Neuronal stem cell (in vitro differentiated cells): ENCODE results near the gene GMDS.

Experiments
- DNase-seq: peaks from one replicate; pipeline ENCODE4 v3.0.0-alpha.2; 2013; ENCODE audit warnings: low spot score
- H2AFZ ChIP-seq: one replicate; pipeline ENCODE4 v1.6.1; 2013; ENCODE audit warnings: mild to moderate bottlenecking, low read length, inconsistent platforms
- H2AK5ac ChIP-seq: 2 replicates; pipeline ENCODE4 v1.6.1; 2013; ENCODE audit warnings: low read depth, mild to moderate bottlenecking, inconsistent platforms, low read length, moderate library complexity, mixed read lengths
- H2BK120ac ChIP-seq: 2 replicates; pipeline ENCODE4 v1.6.1; 2013; ENCODE audit warnings: low read depth, mild to moderate bottlenecking, inconsistent platforms, low read length, moderate library complexity, mixed read lengths
- H2BK12ac ChIP-seq: one replicate; pipeline ENCODE4 v1.6.1; 2013; ENCODE audit warnings: low read length, inconsistent platforms
- H2BK15ac ChIP-seq: 2 replicates; pipeline ENCODE4 v1.6.1; 2013; ENCODE audit warnings: mild to moderate bottlenecking, low read length, inconsistent platforms, mixed read lengths
- H2BK5ac ChIP-seq: one replicate; pipeline ENCODE4 v1.6.1; 2013; ENCODE audit warnings: inconsistent platforms, mild to moderate bottlenecking, low read length, moderate library complexity
- H3K14ac ChIP-seq: one replicate; pipeline ENCODE4 v1.6.1; 2013; ENCODE audit warnings: low read length, inconsistent platforms
- H3K18ac ChIP-seq: 2 replicates; pipeline ENCODE4 v1.6.1; 2013; ENCODE audit warnings: low read length, inconsistent platforms
- H3K23ac ChIP-seq: 2 replicates; pipeline ENCODE4 v1.6.1; 2013; ENCODE audit warnings: low read depth, mild to moderate bottlenecking, mixed read lengths, low read length, inconsistent platforms; ENCODE audit not compliant: poor library complexity
- H3K27ac ChIP-seq: replicated peaks from 3 replicates; pipeline ENCODE4 v1.5.1; 2013; ENCODE audit warnings: low read length, inconsistent platforms
- H3K27me3 ChIP-seq, 3 experiments: 2 replicates each; pipeline ENCODE4 v1.6.1; 2013; ENCODE audit warnings: low read length in 3 of 3, mild to moderate bottlenecking in 2 of 3, inconsistent platforms in 1 of 3, low read depth in 1 of 3, mixed read lengths in 1 of 3, moderate library complexity in 1 of 3; ENCODE audit not compliant: control insufficient read depth in 3 of 3, insufficient read depth in 3 of 3
- H3K36me3 ChIP-seq, 2 donors: replicated peaks in 1 of 2; 2 replicates each; pipeline ENCODE4 v1.6.1; 2013; ENCODE audit warnings: low read length in 2 of 2; ENCODE audit not compliant: control insufficient read depth in 2 of 2, insufficient read depth in 2 of 2
- H3K4ac ChIP-seq: 2 replicates; pipeline ENCODE4 v1.6.1; 2013; ENCODE audit warnings: inconsistent platforms, mild to moderate bottlenecking, low read length, moderate library complexity
- H3K4me1 ChIP-seq, 2 donors: 1 replicate in 1 of 2; 2 replicates in 1 of 2; pipeline ENCODE4 v1.6.1; 2013; ENCODE audit warnings: low read length in 2 of 2, low read depth in 1 of 2; ENCODE audit not compliant: control insufficient read depth in 2 of 2, insufficient read depth in 1 of 2
- H3K4me2 ChIP-seq: one replicate; pipeline ENCODE4 v1.6.1; 2013; ENCODE audit warnings: mild to moderate bottlenecking, low read length, inconsistent platforms; ENCODE audit not compliant: insufficient read depth, poor library complexity, severe bottlenecking
- H3K4me3 ChIP-seq, 2 donors: 2 replicates each; pipeline ENCODE4 v1.5.1; 2013; ENCODE audit warnings: low read length in 2 of 2, mild to moderate bottlenecking in 2 of 2, inconsistent platforms in 1 of 2, moderate library complexity in 1 of 2
- H3K79me1 ChIP-seq: one replicate; pipeline ENCODE4 v1.6.1; 2013; ENCODE audit warnings: low read depth, mild to moderate bottlenecking, inconsistent platforms, low read length, moderate library complexity
- H3K9ac ChIP-seq: one replicate; pipeline ENCODE4 v1.6.1; 2013; ENCODE audit warnings: mild to moderate bottlenecking, low read depth, low read length, inconsistent platforms; ENCODE audit not compliant: poor library complexity
- H3K9me3 ChIP-seq, 2 donors: replicated peaks in 1 of 2; 2 replicates each; pipeline versions ENCODE3 to v1.6.1; 2013; ENCODE audit warnings: low read length in 2 of 2, mild to moderate bottlenecking in 2 of 2, inconsistent platforms in 1 of 2, low read depth in 1 of 2, mixed read lengths in 1 of 2, moderate library complexity in 1 of 2; ENCODE audit not compliant: control insufficient read depth in 2 of 2, insufficient read depth in 1 of 2
- H4K8ac ChIP-seq: one replicate; pipeline ENCODE4 v1.6.1; 2013; ENCODE audit warnings: low read depth, mild to moderate bottlenecking, inconsistent platforms, low read length, moderate library complexity
- H4K91ac ChIP-seq: one replicate; pipeline ENCODE4 v1.6.1; 2013; ENCODE audit warnings: low read length, low read depth, mild to moderate bottlenecking, inconsistent platforms; ENCODE audit not compliant: poor library complexity
- WGBS, 2 donors: extraction: QIAGEN DNeasy Blood & Tissue Kit; methylation state at CpG; one replicate each; pipeline ENCODE4 v1.1.7; 2013; ENCODE audit warnings: missing lambda C conversion rate in 2 of 2, mixed read lengths in 1 of 2; ENCODE audit not compliant: insufficient read length in 2 of 2, insufficient replicate concordance in 1 of 2; ENCODE audit errors: extremely low coverage in 2 of 2; 5-methylcytosine and 5-hydroxymethylcytosine counted together

Gene GMDS

GRCh38 chr6:1584146-1584545, 661.3 kb downstream of the GMDS start:
- no peak overlapping the region for H3K14ac ChIP-seq
- no peaks in the 10 kb centered on the region for H3K4me1 ChIP-seq
- no peak overlapping the region for H2AK5ac ChIP-seq
- H2AFZ ChIP-seq = no peak overlapping the region
- H2BK12ac ChIP-seq = no peak overlapping the region
- H3K27me3 ChIP-seq = peaks cover 0 to 2% (median 2%) of the 10 kb centered on the region in 3 experiments
- H3K27ac ChIP-seq = no peak overlapping the region
- no peak overlapping the region for H3K4me2 ChIP-seq
- no peak overlapping the region for H3K9ac ChIP-seq
- no peaks in the 10 kb centered on the region for H3K79me1 ChIP-seq
- no peak overlapping the region for H2BK5ac ChIP-seq
- no peak overlapping the region for H2BK15ac ChIP-seq
- no peak overlapping the region for H3K4ac ChIP-seq
- no peak overlapping the region for H3K4me3 ChIP-seq
- no CpG with 5 or more reads among the region's 5 CpGs for WGBS, 2 donors
- H3K18ac ChIP-seq = no peak overlapping the region
- no peak overlapping the region for H2BK120ac ChIP-seq
- no peak overlapping the region for H3K23ac ChIP-seq
- no peak overlapping the region for H4K91ac ChIP-seq
- DNase-seq = no peak
- H3K9me3 ChIP-seq = peaks cover 0 to 2% of the 10 kb centered on the region in 2 donors
- no peaks in the 10 kb centered on the region for H3K36me3 ChIP-seq
- H4K8ac ChIP-seq = no peak overlapping the region

GRCh38 chr6:1581120-1581991, 664.0 kb downstream of the GMDS start:
- H3K4me3 ChIP-seq = no peak overlapping the region
- H2BK5ac ChIP-seq = no peak overlapping the region
- H3K4me2 ChIP-seq = no peak overlapping the region
- no peak overlapping the region for H3K9ac ChIP-seq
- WGBS, 2 donors = no CpG with 5 or more reads among the region's 31 CpGs
- H3K79me1 ChIP-seq = no peaks in the 10 kb centered on the region
- no peak overlapping the region for H3K4ac ChIP-seq
- H3K27me3 ChIP-seq = peaks cover 0 to 6% (median 0%) of the 10 kb centered on the region in 3 experiments
- H3K27ac ChIP-seq = no peak overlapping the region
- no peak for DNase-seq
- no peak overlapping the region for H3K14ac ChIP-seq
- no peaks in the 10 kb centered on the region for H3K36me3 ChIP-seq
- H2AK5ac ChIP-seq = no peak overlapping the region
- peak overlapping the region; percentile 89 for H2BK12ac ChIP-seq
- peaks cover 0 to 2% of the 10 kb centered on the region in 2 donors for H3K9me3 ChIP-seq
- peak overlapping the region; percentile 19 for H3K23ac ChIP-seq
- H3K4me1 ChIP-seq = no peaks in the 10 kb centered on the region
- H4K8ac ChIP-seq = no peak overlapping the region
- no peak overlapping the region for H2BK120ac ChIP-seq
- H4K91ac ChIP-seq = no peak overlapping the region
- H3K18ac ChIP-seq = peak overlapping the region; percentile 24
- no peak overlapping the region for H2BK15ac ChIP-seq
- H2AFZ ChIP-seq = no peak overlapping the region

- Histone ChIP-seq H3K4me2 (no peak overlapping the region), H2AFZ (no peak overlapping the region), H3K79me1 (no peaks in the 10 kb centered on the region), H2BK5ac (no peak overlapping the region), H2BK15ac (no peak overlapping the region), H2BK12ac (no peak overlapping the region), H3K4me1 (peaks cover 0 to 2% of the 10 kb centered on the region in 2 donors), H3K18ac (peak overlapping the region; percentile 24), H3K4me3 (no peak overlapping the region), H2AK5ac (no peak overlapping the region), H3K36me3 (no peaks in the 10 kb centered on the region), H4K91ac (no peak overlapping the region), H3K23ac (no peak overlapping the region), H3K14ac (no peak overlapping the region), H3K4ac (no peak overlapping the region), H3K27ac (no peak overlapping the region), H3K9ac (no peak overlapping the region), H2BK120ac (no peak overlapping the region), H3K27me3 (peaks cover 0 to 11% (median 0%) of the 10 kb centered on the region in 3 experiments), H3K9me3 (peaks cover 0 to 2% of the 10 kb centered on the region in 2 donors), H4K8ac (no peak overlapping the region)
- WGBS, 2 donors = no CpG with 5 or more reads among the region's 9 CpGs
- no peak for DNase-seq
These were observed 664.8 kb downstream of the GMDS start for GRCh38 chr6:1580585-1580984.

- Histone ChIP-seq H3K23ac (no peak overlapping the region), H3K4me2 (no peak overlapping the region), H3K27ac (no peak overlapping the region), H3K36me3 (no peaks in the 10 kb centered on the region), H3K27me3 (peaks cover 0 to 14% (median 0%) of the 10 kb centered on the region in 3 experiments), H3K9me3 (peaks cover 0 to 2% of the 10 kb centered on the region in 2 donors), H2AFZ (no peak overlapping the region), H2BK120ac (no peak overlapping the region), H2BK12ac (no peak overlapping the region), H3K9ac (no peak overlapping the region), H3K4me1 (peaks cover 3% of the 10 kb centered on the region in 2 donors), H3K79me1 (no peaks in the 10 kb centered on the region), H4K91ac (no peak overlapping the region), H3K4ac (no peak overlapping the region), H3K18ac (no peak overlapping the region), H3K4me3 (no peak overlapping the region), H2BK5ac (no peak overlapping the region), H2AK5ac (no peak overlapping the region), H4K8ac (no peak overlapping the region), H3K14ac (no peak overlapping the region), H2BK15ac (no peak overlapping the region)
- DNase-seq = no peak
- WGBS, 2 donors = no CpG with 5 or more reads among the region's 6 CpGs
These were observed 665.3 kb downstream of the GMDS start for GRCh38 chr6:1580109-1580508.
